Neural progenitor cell (in vitro differentiated cells): Measurements from ENCODE around the gene SHROOM4. TPM values are rescaled to one million over a fixed set of nuclear protein-coding genes. Genes with fewer than 3 reads are reported as not detected.

Experiments used
- DNase-seq: peaks from one replicate; pipeline ENCODE4 v3.0.0-alpha.2; 2016; ENCODE audit warnings: low spot score
- H2AFZ ChIP-seq: fragments of 200-600 bp; sonication (generic); replicated peaks from 2 replicates; pipeline ENCODE4 v1.6.1; 2016; ENCODE audit warnings: antibody characterized with exemption
- H3F3A ChIP-seq: fragments of 200-600 bp; sonication (generic); 2 replicates; pipeline ENCODE4 v1.6.1; 2016; ENCODE audit warnings: antibody characterized with exemption, low read depth
- H3K27ac ChIP-seq: fragments of 200-600 bp; sonication (generic); 2 replicates; pipeline ENCODE4 v1.5.1; 2016; ENCODE audit warnings: mild to moderate bottlenecking
- H3K27me3 ChIP-seq: fragments of 200-600 bp; sonication (generic); 2 replicates; pipeline ENCODE4 v1.6.1; 2016; ENCODE audit warnings: mild to moderate bottlenecking, moderate library complexity
- H3K36me3 ChIP-seq: fragments of 200-600 bp; sonication (generic); 2 replicates; pipeline ENCODE4 v1.5.1; 2016
- H3K4me1 ChIP-seq: fragments of 200-600 bp; sonication (generic); 2 replicates; pipeline ENCODE4 v1.6.1; 2016; ENCODE audit warnings: mixed run types
- H3K4me2 ChIP-seq: fragments of 200-600 bp; sonication (generic); 2 replicates; pipeline ENCODE4 v1.6.1; 2016
- H3K4me3 ChIP-seq: fragments of 200-600 bp; sonication (generic); 2 replicates; pipeline ENCODE4 v1.5.1; 2016
- H3K79me2 ChIP-seq: fragments of 200-600 bp; sonication (generic); 2 replicates; pipeline ENCODE4 v1.6.1; 2016; ENCODE audit warnings: low read depth
- H3K9ac ChIP-seq: fragments of 200-600 bp; sonication (generic); 2 replicates; pipeline ENCODE4 v1.6.1; 2016
- H3K9me3 ChIP-seq: fragments of 200-600 bp; sonication (generic); 2 replicates; pipeline ENCODE4 v1.5.1; 2016; ENCODE audit warnings: low read depth
- H4K20me1 ChIP-seq: fragments of 200-600 bp; sonication (generic); 2 replicates; pipeline ENCODE4 v1.6.1; 2016; ENCODE audit warnings: low read depth
- H3K27ac Mint-ChIP-seq: 3 replicates; pipeline ENCODE4 v1.8.0; 2021; ENCODE audit warnings: mixed read lengths
- H3K27me3 Mint-ChIP-seq: 2 replicates; pipeline ENCODE4 v1.8.0; 2022; ENCODE audit warnings: low read depth, mild to moderate bottlenecking, inconsistent platforms, moderate library complexity, mixed read lengths; ENCODE audit not compliant: insufficient read depth
- H3K36me3 Mint-ChIP-seq: 3 replicates; pipeline ENCODE4 v1.8.0; 2021; ENCODE audit warnings: mixed read lengths
- H3K4me1 Mint-ChIP-seq: 3 replicates; pipeline ENCODE4 v1.8.0; 2021; ENCODE audit warnings: mixed read lengths
- H3K4me3 Mint-ChIP-seq: 3 replicates; pipeline ENCODE4 v1.8.0; 2021; ENCODE audit warnings: mild to moderate bottlenecking, moderate library complexity, mixed read lengths
- H3K9me3 Mint-ChIP-seq: 3 replicates; pipeline ENCODE4 v1.8.0; 2020; ENCODE audit warnings: mixed read lengths
- EZH2 ChIP-seq: fragments of 200-600 bp; sonication (generic); IDR thresholded peaks from 2 replicates; pipeline ENCODE4 v1.6.1; 2017; ENCODE audit warnings: antibody characterized with exemption, mild to moderate bottlenecking, moderate library complexity
- EZH2phosphoT487 ChIP-seq: fragments of 200-600 bp; sonication (generic); IDR thresholded peaks from 2 replicates; pipeline ENCODE4 v1.6.1; 2017; ENCODE audit warnings: antibody characterized with exemption
- total RNA-seq: library from RNA; depleted of rRNA; stranded (reverse); fragments of >200 nt; gene quantifications from 2 replicates; pipeline ENCODE4 v1.2.3, GENCODE V29; 2015; ENCODE audit warnings: low replicate concordance
- TF ChIP-seq, protein P1 (sequence below): fragments of 200-600 bp; sonication (generic); IDR thresholded peaks from 2 replicates; pipeline ENCODE4 v1.5.1; 2017; ENCODE audit warnings: antibody characterized with exemption, mild to moderate bottlenecking

The SHROOM4 gene
- total RNA-seq, 1 donor from 2014 or later: 3.0 TPM

DNA sequence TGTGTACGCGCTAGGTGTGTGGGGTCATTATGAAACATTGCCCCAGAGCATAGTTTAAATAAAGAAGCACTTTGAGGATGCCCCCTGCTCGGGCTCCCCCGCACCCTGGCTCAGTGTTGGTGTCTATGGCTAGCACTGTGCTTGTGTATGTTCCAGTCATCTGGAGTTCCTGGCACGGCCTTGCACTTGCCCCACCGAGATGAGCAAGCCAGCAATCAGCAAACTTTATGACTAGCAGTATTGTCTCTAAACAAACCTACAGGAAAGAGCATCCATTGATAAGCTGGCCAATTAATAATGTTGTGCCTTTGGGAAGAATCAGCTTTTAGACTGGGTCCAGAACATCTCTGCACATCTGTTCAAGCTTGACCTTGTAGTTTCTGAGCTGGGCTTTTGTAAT is 707 bp upstream of the SHROOM4 start:
- H3K4me1 Mint-ChIP-seq: peaks cover 19% of the 10 kb centered on the region
- Histone ChIP-seq H3K27ac (no peak overlapping the region), H3K4me3 (peak overlapping the region; percentile 58), H3K36me3 (no peaks in the 10 kb centered on the region), H3K4me2 (peak overlapping the region; percentile 78), H4K20me1 (peaks cover 3% of the 10 kb centered on the region), H3K9ac (no peak overlapping the region), H3K9me3 (no peaks in the 10 kb centered on the region), H3K27me3 (no peaks in the 10 kb centered on the region), H3K4me1 (no peaks in the 10 kb centered on the region), H3F3A (peaks cover 4% of the 10 kb centered on the region), H3K79me2 (no peaks in the 10 kb centered on the region), H2AFZ (peak overlapping the region; percentile 69)
- H3K36me3 Mint-ChIP-seq: no peaks in the 10 kb centered on the region
- H3K9me3 Mint-ChIP-seq: no peaks in the 10 kb centered on the region
- no peaks in the 10 kb centered on the region for H3K27me3 Mint-ChIP-seq
- no peak for DNase-seq
- H3K4me3 Mint-ChIP-seq: peak overlapping the region; percentile 87
- TF ChIP-seq EZH2 (no peak), EZH2phosphoT487 (no peak)
- TF ChIP-seq, protein P1, sequence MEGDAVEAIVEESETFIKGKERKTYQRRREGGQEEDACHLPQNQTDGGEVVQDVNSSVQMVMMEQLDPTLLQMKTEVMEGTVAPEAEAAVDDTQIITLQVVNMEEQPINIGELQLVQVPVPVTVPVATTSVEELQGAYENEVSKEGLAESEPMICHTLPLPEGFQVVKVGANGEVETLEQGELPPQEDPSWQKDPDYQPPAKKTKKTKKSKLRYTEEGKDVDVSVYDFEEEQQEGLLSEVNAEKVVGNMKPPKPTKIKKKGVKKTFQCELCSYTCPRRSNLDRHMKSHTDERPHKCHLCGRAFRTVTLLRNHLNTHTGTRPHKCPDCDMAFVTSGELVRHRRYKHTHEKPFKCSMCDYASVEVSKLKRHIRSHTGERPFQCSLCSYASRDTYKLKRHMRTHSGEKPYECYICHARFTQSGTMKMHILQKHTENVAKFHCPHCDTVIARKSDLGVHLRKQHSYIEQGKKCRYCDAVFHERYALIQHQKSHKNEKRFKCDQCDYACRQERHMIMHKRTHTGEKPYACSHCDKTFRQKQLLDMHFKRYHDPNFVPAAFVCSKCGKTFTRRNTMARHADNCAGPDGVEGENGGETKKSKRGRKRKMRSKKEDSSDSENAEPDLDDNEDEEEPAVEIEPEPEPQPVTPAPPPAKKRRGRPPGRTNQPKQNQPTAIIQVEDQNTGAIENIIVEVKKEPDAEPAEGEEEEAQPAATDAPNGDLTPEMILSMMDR: no peak
- no peak overlapping the region for H3K27ac Mint-ChIP-seq

DNA sequence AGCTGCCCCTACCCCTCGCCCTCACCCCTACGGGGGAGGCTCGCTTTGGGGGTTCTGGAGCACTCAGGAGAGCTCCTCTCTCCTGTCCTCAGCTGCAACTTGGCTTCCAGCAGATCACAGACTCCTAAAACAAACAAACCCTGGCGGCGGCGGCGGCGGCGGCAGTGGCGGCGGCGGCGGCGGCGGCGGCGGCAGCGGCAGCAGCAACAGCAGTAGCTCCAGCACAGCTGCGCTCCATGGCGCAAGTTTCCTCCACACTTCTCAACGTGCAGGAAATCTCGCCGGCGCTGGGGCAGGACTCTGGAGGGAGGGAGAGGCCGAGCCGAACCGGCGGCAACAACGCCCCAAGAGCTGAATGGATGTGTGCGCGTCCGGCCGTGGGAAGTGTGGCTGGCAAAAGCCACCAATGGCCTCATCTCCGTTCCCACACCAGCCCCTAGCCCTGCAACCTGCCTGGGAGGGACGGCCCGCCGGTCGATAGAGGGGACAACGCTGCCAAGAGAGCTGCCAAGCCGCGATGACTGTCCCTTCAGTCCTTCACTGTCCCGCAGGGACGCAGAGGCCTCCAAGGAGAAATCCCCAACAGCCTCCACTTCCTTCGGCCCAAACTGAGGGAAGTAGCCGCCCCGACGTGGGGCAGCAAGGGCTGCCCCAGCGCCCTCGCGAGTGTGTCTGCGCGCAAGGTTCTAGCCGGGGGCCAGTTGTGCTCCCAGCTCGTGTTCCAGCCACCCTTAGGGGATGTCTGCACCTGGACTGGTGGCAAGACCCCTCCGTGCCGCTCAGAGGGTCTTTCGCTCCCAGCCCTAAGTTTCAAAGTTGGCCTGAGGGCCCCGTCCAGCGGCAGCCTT is 775 bp downstream of the SHROOM4 start:
- Mint-ChIP-seq H3K36me3 (no peaks in the 10 kb centered on the region), H3K27ac (no peak overlapping the region), H3K4me3 (peak overlapping the region; percentile 87), H3K4me1 (peaks cover 24% of the 10 kb centered on the region), H3K9me3 (no peaks in the 10 kb centered on the region), H3K27me3 (no peaks in the 10 kb centered on the region)
- Histone ChIP-seq H3K4me3 (peak overlapping the region; percentile 58), H3K27ac (no peak overlapping the region), H3K9me3 (no peaks in the 10 kb centered on the region), H3K4me2 (peak overlapping the region; percentile 78), H3K36me3 (no peaks in the 10 kb centered on the region), H2AFZ (peak overlapping the region; percentile 69), H3F3A (peaks cover 4% of the 10 kb centered on the region), H3K4me1 (no peaks in the 10 kb centered on the region), H3K27me3 (no peaks in the 10 kb centered on the region), H3K9ac (no peak overlapping the region), H3K79me2 (no peaks in the 10 kb centered on the region), H4K20me1 (peaks cover 3% of the 10 kb centered on the region)
- no peak for TF ChIP-seq EZH2phosphoT487
- TF ChIP-seq, protein P1: no peak
- TF ChIP-seq EZH2: no peak
- peak; percentile 55 for DNase-seq

DNA sequence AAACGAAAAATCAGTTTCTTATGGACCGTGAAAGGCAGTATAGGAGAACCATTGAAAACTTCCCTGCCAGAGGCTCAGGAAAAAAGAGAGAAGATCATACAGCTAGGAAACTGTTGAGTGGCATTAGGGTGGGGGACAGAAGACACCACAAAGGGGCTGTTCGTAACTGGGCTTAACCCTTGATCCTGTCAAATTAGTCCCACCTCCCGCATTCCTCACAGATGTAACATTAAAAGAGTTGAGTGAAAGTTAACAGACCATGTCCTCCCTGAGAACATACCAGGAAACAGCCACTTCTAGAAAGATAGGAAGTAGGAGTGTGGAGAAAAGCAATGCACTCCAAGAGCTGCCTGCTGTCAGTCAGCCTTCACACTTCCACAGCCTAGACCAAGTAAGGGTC is 8.7 kb downstream of the SHROOM4 start:
- H3K4me1 ChIP-seq: peaks cover 6% of the 10 kb centered on the region
- no peak overlapping the region for H3K27ac ChIP-seq
- TF ChIP-seq EZH2: no peak
- TF ChIP-seq, protein P1: no peak
- no peak for TF ChIP-seq EZH2phosphoT487
- no peaks in the 10 kb centered on the region for H3K79me2 ChIP-seq
- H2AFZ ChIP-seq: no peak overlapping the region
- Mint-ChIP-seq H3K9me3 (peaks cover 3% of the 10 kb centered on the region), H3K4me1 (peaks cover 11% of the 10 kb centered on the region), H3K36me3 (no peaks in the 10 kb centered on the region), H3K4me3 (no peak overlapping the region), H3K27ac (no peak overlapping the region), H3K27me3 (no peaks in the 10 kb centered on the region)
- no peaks in the 10 kb centered on the region for H3K36me3 ChIP-seq
- no peak for DNase-seq
- no peaks in the 10 kb centered on the region for H3K9me3 ChIP-seq
- no peaks in the 10 kb centered on the region for H3K27me3 ChIP-seq
- H4K20me1 ChIP-seq: no peaks in the 10 kb centered on the region
- H3K4me2 ChIP-seq: no peak overlapping the region
- H3K9ac ChIP-seq: no peak overlapping the region
- H3F3A ChIP-seq: no peaks in the 10 kb centered on the region
- no peak overlapping the region for H3K4me3 ChIP-seq
